Mesendoderm (in vitro differentiated cells): ENCODE measurements around the gene PPP1CA.

Experiments used
- DNase-seq: peaks from one replicate; pipeline ENCODE4 v3.0.0; 2013
- H2AK5ac ChIP-seq: 2 replicates; pipeline ENCODE4 v1.6.1; 2013; ENCODE audit warnings: low read length, inconsistent platforms
- H2BK120ac ChIP-seq: 2 replicates; pipeline ENCODE4 v1.6.1; 2013; ENCODE audit warnings: low read depth, mild to moderate bottlenecking, low read length, moderate library complexity, mixed read lengths
- H2BK15ac ChIP-seq: replicated peaks from 2 replicates; pipeline ENCODE4 v1.6.1; 2013; ENCODE audit warnings: low read depth, mild to moderate bottlenecking, moderate library complexity
- H2BK5ac ChIP-seq: 2 replicates; pipeline ENCODE4 v1.6.1; 2013; ENCODE audit warnings: low read length, inconsistent platforms
- H3K18ac ChIP-seq: 2 replicates; pipeline ENCODE4 v1.6.1; 2013; ENCODE audit warnings: mild to moderate bottlenecking, low read length, mixed read lengths
- H3K23ac ChIP-seq: one replicate; pipeline ENCODE4 v1.6.1; 2013; ENCODE audit warnings: low read length
- H3K27ac ChIP-seq: 2 replicates; pipeline ENCODE4 v1.5.1; 2013; ENCODE audit warnings: low read depth, mild to moderate bottlenecking, inconsistent platforms, low read length, moderate library complexity
- H3K27me3 ChIP-seq: 2 replicates; pipeline ENCODE4 v1.6.1; 2013; ENCODE audit warnings: low read length, control low read depth, mild to moderate bottlenecking, inconsistent platforms; ENCODE audit not compliant: insufficient read depth, poor library complexity
- H3K36me3 ChIP-seq: 2 replicates; pipeline ENCODE4 v1.6.1; 2013; ENCODE audit warnings: low read length, inconsistent platforms; ENCODE audit not compliant: control insufficient read depth, insufficient read depth
- H3K4ac ChIP-seq: one replicate; pipeline ENCODE4 v1.6.1; 2013; ENCODE audit warnings: low read depth, mild to moderate bottlenecking, low read length, moderate library complexity
- H3K4me1 ChIP-seq: 2 replicates; pipeline ENCODE4 v1.6.1; 2013; ENCODE audit warnings: low read depth, low read length, inconsistent platforms; ENCODE audit not compliant: control insufficient read depth
- H3K4me2 ChIP-seq: 2 replicates; pipeline ENCODE4 v1.6.1; 2013; ENCODE audit warnings: low read length
- H3K4me3 ChIP-seq: 2 replicates; pipeline ENCODE4 v1.5.1; 2013; ENCODE audit warnings: mild to moderate bottlenecking, low read length
- H3K56ac ChIP-seq: one replicate; pipeline ENCODE4 v1.6.1; 2013; ENCODE audit warnings: low read length
- H3K79me1 ChIP-seq: 2 replicates; pipeline ENCODE4 v1.6.1; 2013; ENCODE audit warnings: low read length, inconsistent platforms
- H3K79me2 ChIP-seq: 2 replicates; pipeline ENCODE4 v1.6.1; 2013; ENCODE audit warnings: mild to moderate bottlenecking, low read length; ENCODE audit not compliant: control insufficient read depth, insufficient read depth
- H3K9ac ChIP-seq: 2 replicates; pipeline ENCODE4 v1.6.1; 2013; ENCODE audit warnings: low read length, inconsistent platforms
- H4K5ac ChIP-seq: one replicate; pipeline ENCODE4 v1.6.1; 2013; ENCODE audit warnings: low read length
- H4K8ac ChIP-seq: one replicate; pipeline ENCODE4 v1.6.1; 2013; ENCODE audit warnings: low read depth, mild to moderate bottlenecking, control low read depth, low read length, moderate library complexity
- WGBS: extraction: QIAGEN DNeasy Blood & Tissue Kit; methylation state at CpG from one replicate; pipeline ENCODE4 v1.1.7; 2013; ENCODE audit warnings: low lambda C conversion rate, missing lambda C conversion rate; ENCODE audit not compliant: insufficient coverage; ENCODE audit errors: extremely low coverage; 5-methylcytosine and 5-hydroxymethylcytosine counted together

PPP1CA gene

GRCh38 chr11:67355023-67355793 is 46.5 kb downstream of the PPP1CA start:
- peaks cover 12% of the 10 kb centered on the region for H3K4me1 ChIP-seq
- no peak overlapping the region for H3K23ac ChIP-seq
- no peak overlapping the region for H2BK5ac ChIP-seq
- no peak overlapping the region for H3K4me3 ChIP-seq
- no peak overlapping the region for H3K27ac ChIP-seq
- no peak overlapping the region for H2BK120ac ChIP-seq
- no peak overlapping the region for H3K4ac ChIP-seq
- H3K27me3 ChIP-seq: no peaks in the 10 kb centered on the region
- H3K56ac ChIP-seq: peak overlapping the region; percentile 75
- H4K5ac ChIP-seq: no peak overlapping the region
- no peaks in the 10 kb centered on the region for H3K79me2 ChIP-seq
- no peak overlapping the region for H3K4me2 ChIP-seq
- no peak for DNase-seq
- no peak overlapping the region for H4K8ac ChIP-seq
- H3K79me1 ChIP-seq: no peaks in the 10 kb centered on the region
- no peak overlapping the region for H2BK15ac ChIP-seq
- H3K18ac ChIP-seq: no peak overlapping the region
- WGBS: no CpG with 5 or more reads among the region's 11 CpGs
- H3K9ac ChIP-seq: no peak overlapping the region
- H3K36me3 ChIP-seq: no peaks in the 10 kb centered on the region
- no peak overlapping the region for H2AK5ac ChIP-seq

GRCh38 chr11:67354075-67355022 is 47.3 kb downstream of the PPP1CA start:
- peak overlapping the region; percentile 58 for H2BK5ac ChIP-seq
- H4K5ac ChIP-seq: no peak overlapping the region
- no peak overlapping the region for H2BK15ac ChIP-seq
- peak overlapping the region; percentile 28 for H3K4ac ChIP-seq
- H2AK5ac ChIP-seq: peak overlapping the region; percentile 49
- peak overlapping the region; percentile 53 for H3K4me2 ChIP-seq
- H3K27me3 ChIP-seq: no peaks in the 10 kb centered on the region
- H3K79me1 ChIP-seq: no peaks in the 10 kb centered on the region
- H3K36me3 ChIP-seq: no peaks in the 10 kb centered on the region
- peaks cover 12% of the 10 kb centered on the region for H3K4me1 ChIP-seq
- peak overlapping the region; percentile 76 for H3K9ac ChIP-seq
- H3K56ac ChIP-seq: peak overlapping the region; percentile 75
- WGBS: no CpG with 5 or more reads among the region's 8 CpGs
- peak overlapping the region; percentile 42 for H3K18ac ChIP-seq
- peak overlapping the region; percentile 86 for H3K27ac ChIP-seq
- peak; percentile 82 for DNase-seq
- H3K4me3 ChIP-seq: peak overlapping the region; percentile 5
- H4K8ac ChIP-seq: no peak overlapping the region
- H3K23ac ChIP-seq: no peak overlapping the region
- H2BK120ac ChIP-seq: no peak overlapping the region
- H3K79me2 ChIP-seq: no peaks in the 10 kb centered on the region

- H3K18ac ChIP-seq: peak within 1 kb of the TSS; percentile 42
- H3K4me1 ChIP-seq: peaks cover 12% of the 10 kb centered on the region
- H3K56ac ChIP-seq: peak within 1 kb of the TSS; percentile 86
- no peaks in the 10 kb centered on the region for H3K79me1 ChIP-seq
- peak within 1 kb of the TSS; percentile 54 for H3K4me3 ChIP-seq
- H3K27ac ChIP-seq: peak within 1 kb of the TSS; percentile 89
- H3K36me3 ChIP-seq: no peaks in the 10 kb centered on the region
- peak within 1 kb of the TSS; percentile 71 for H2BK5ac ChIP-seq
- H3K27me3 ChIP-seq: no peaks in the 10 kb centered on the region
- peak within 1 kb of the TSS; percentile 28 for H3K4ac ChIP-seq
- H2BK15ac ChIP-seq: no peak within 1 kb of the TSS
- peak within 1 kb of the TSS; percentile 88 for H3K4me2 ChIP-seq
- no peak within 1 kb of the TSS for H4K5ac ChIP-seq
- peak within 1 kb of the TSS; percentile 49 for H2AK5ac ChIP-seq
- peak; percentile 97 for DNase-seq
- no CpG with 5 or more reads among the region's 37 CpGs for WGBS
- H3K79me2 ChIP-seq: no peaks in the 10 kb centered on the region
- peak within 1 kb of the TSS; percentile 76 for H3K9ac ChIP-seq
- no peak within 1 kb of the TSS for H2BK120ac ChIP-seq
- H3K23ac ChIP-seq: no peak within 1 kb of the TSS
- no peak within 1 kb of the TSS for H4K8ac ChIP-seq
Observed at GRCh38 chr11:67353317-67354074, 48.2 kb downstream of the PPP1CA start, which contains the start of gene POLD4. POLD4 (minus strand) TSS chr11:67353546; CDS start chr11:67353399, 147 bp downstream.

- peak overlapping the region; percentile 11 for H3K18ac ChIP-seq
- H3K4me3 ChIP-seq: peak overlapping the region; percentile 54
- peak overlapping the region; percentile 71 for H2BK5ac ChIP-seq
- no peaks in the 10 kb centered on the region for H3K79me2 ChIP-seq
- peak overlapping the region; percentile 86 for H3K56ac ChIP-seq
- no peak for DNase-seq
- H3K27me3 ChIP-seq: no peaks in the 10 kb centered on the region
- no peak overlapping the region for H2BK120ac ChIP-seq
- no peak overlapping the region for H4K8ac ChIP-seq
- no peak overlapping the region for H3K4ac ChIP-seq
- WGBS: no CpG with 5 or more reads among the region's 25 CpGs
- H3K4me2 ChIP-seq: peak overlapping the region; percentile 88
- no peak overlapping the region for H3K23ac ChIP-seq
- peak overlapping the region; percentile 76 for H3K9ac ChIP-seq
- no peak overlapping the region for H2BK15ac ChIP-seq
- peaks cover 12% of the 10 kb centered on the region for H3K4me1 ChIP-seq
- no peak overlapping the region for H4K5ac ChIP-seq
- no peaks in the 10 kb centered on the region for H3K36me3 ChIP-seq
- no peaks in the 10 kb centered on the region for H3K79me1 ChIP-seq
- peak overlapping the region; percentile 7 for H2AK5ac ChIP-seq
- H3K27ac ChIP-seq: peak overlapping the region; percentile 89
Observed at GRCh38 chr11:67352546-67353316, 48.9 kb downstream of the PPP1CA start.
